ENCODE measurements around the gene LPAR5. TPM values are rescaled to one million over a fixed set of nuclear protein-coding genes. Genes with fewer than 3 reads are reported as not detected.

Gene LPAR5
- total RNA-seq, 2 donors from 2014 or later, result 27.0 to 32.7 TPM

DNA sequence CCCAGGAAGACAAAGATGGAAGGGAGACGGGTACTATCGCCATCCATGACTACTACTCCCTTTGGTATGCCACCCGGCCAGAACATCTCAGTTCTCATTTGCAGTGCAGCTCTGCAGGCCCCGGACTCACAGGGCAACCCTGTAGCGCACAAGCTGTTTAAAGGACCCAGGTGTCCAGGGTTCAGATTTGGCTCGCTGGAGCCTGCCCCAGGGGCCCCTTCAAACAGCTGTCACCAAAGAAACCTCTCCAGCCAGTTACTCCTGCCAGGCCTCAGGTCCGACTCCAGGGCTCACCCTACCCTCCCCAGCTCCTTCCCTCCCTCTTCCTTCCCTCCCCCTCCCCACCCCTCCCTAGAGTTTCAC lies 23.1 kb downstream of the LPAR5 start:
- H3K4me3 ChIP-seq, result no peak overlapping the region

DNA sequence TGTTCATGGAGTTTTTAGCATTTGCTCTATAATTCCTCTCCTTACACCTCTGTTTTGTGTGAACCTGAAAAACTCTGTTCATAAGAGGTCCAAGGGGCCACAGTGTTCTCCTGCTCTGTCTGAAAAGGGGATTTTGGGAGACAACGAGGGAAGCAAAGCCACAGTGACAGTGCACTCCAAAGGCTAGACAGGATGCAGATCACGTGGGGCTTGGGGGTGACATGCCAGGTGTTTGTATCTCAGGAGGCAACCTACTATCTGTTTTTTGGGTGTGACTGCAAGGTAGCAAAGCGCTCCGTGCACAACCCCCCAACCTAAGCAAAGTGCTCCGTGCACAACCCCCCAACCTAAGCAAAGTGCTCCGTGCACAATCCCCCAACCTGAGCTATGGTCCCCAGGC lies 23.5 kb downstream of the LPAR5 start:
- TF ChIP-seq, protein P1, sequence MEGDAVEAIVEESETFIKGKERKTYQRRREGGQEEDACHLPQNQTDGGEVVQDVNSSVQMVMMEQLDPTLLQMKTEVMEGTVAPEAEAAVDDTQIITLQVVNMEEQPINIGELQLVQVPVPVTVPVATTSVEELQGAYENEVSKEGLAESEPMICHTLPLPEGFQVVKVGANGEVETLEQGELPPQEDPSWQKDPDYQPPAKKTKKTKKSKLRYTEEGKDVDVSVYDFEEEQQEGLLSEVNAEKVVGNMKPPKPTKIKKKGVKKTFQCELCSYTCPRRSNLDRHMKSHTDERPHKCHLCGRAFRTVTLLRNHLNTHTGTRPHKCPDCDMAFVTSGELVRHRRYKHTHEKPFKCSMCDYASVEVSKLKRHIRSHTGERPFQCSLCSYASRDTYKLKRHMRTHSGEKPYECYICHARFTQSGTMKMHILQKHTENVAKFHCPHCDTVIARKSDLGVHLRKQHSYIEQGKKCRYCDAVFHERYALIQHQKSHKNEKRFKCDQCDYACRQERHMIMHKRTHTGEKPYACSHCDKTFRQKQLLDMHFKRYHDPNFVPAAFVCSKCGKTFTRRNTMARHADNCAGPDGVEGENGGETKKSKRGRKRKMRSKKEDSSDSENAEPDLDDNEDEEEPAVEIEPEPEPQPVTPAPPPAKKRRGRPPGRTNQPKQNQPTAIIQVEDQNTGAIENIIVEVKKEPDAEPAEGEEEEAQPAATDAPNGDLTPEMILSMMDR (IDR thresholded peaks at IDR 0.05), result no peak
- H3K27me3 ChIP-seq, result no peaks in the 10 kb centered on the region
- no peaks in the 10 kb centered on the region for H3K36me3 ChIP-seq
- H3K4me3 ChIP-seq, result no peak overlapping the region
- peak overlapping the region; percentile 72 for H3K27ac ChIP-seq
- intact Hi-C loops (cut with DNase I), result no loop called here
- H3K9me3 ChIP-seq, result no peaks in the 10 kb centered on the region
- DNase-seq, result peak; percentile 36
- H3K9ac ChIP-seq (ENCODE audit: low read depth in 2 of 2, low read length in 2 of 2), result peak overlapping the region; percentile 29 to 84
- H3K4me1 ChIP-seq, result peaks cover 6% of the 10 kb centered on the region

More for the DNA sequence above, 23.1 kb downstream of the LPAR5 start:
- Histone ChIP-seq H3K27me3 (no peaks in the 10 kb centered on the region), H3K4me1 (peaks cover 6% of the 10 kb centered on the region), H3K36me3 (no peaks in the 10 kb centered on the region), H3K27ac (peak overlapping the region; percentile 72), H3K9me3 (no peaks in the 10 kb centered on the region), H3K9ac (ENCODE audit: low read depth in 2 of 2, low read length in 2 of 2) (peak overlapping the region; percentile 46 to 84)
- DNase-seq, result no peak
- TF ChIP-seq, protein P1 (IDR thresholded peaks at IDR 0.05), result no peak
- intact Hi-C loops (cut with DNase I), result no loop called here

- no peaks in the 10 kb centered on the region for H3K27me3 ChIP-seq
- H3K4me1 ChIP-seq, result peaks cover 24% of the 10 kb centered on the region
- no peak overlapping the region for H3K9ac ChIP-seq (ENCODE audit: low read depth in 2 of 2, low read length in 2 of 2)
- no peak for DNase-seq
- TF ChIP-seq, protein P1 (IDR thresholded peaks at IDR 0.05), result no peak
- intact Hi-C loops (cut with DNase I), result loop anchor here (5.0 kb wide), 1 partner anchor 36 kb away; no protein-coding TSS in a partner anchor
- H3K27ac ChIP-seq, result peak overlapping the region; percentile 69
- no peaks in the 10 kb centered on the region for H3K36me3 ChIP-seq
- H3K9me3 ChIP-seq, result no peaks in the 10 kb centered on the region
- H3K4me3 ChIP-seq, result no peak overlapping the region
Observed at GRCh38 chr12:6608592-6609281, 27.0 kb downstream of the LPAR5 start.

- TF ChIP-seq, protein P1 (IDR thresholded peaks at IDR 0.05), result no peak
- Histone ChIP-seq H3K9ac (ENCODE audit: low read depth in 2 of 2, low read length in 2 of 2) (peak overlapping the region in 1 of 2 donors; percentile 56), H3K4me1 (peaks cover 21% of the 10 kb centered on the region), H3K27me3 (no peaks in the 10 kb centered on the region), H3K36me3 (no peaks in the 10 kb centered on the region), H3K27ac (peak overlapping the region; percentile 69), H3K9me3 (no peaks in the 10 kb centered on the region), H3K4me3 (no peak overlapping the region)
- intact Hi-C loops (cut with DNase I), result loop anchor here (5.0 kb wide), 1 partner anchor 36 kb away; no protein-coding TSS in a partner anchor
- DNase-seq, result peak; percentile 83
Observed at GRCh38 chr12:6607751-6608591, 27.8 kb downstream of the LPAR5 start.

- intact Hi-C loops (cut with DNase I), result loop anchor here (5.0 kb wide), 1 partner anchor 34 kb away; no protein-coding TSS in a partner anchor
- Histone ChIP-seq H3K27ac (peak overlapping the region; percentile 98), H3K4me3 (peak overlapping the region; percentile 88), H3K27me3 (no peaks in the 10 kb centered on the region), H3K9me3 (no peaks in the 10 kb centered on the region), H3K36me3 (peaks cover 1% of the 10 kb centered on the region), H3K9ac (ENCODE audit: low read depth in 2 of 2, low read length in 2 of 2) (peak overlapping the region; percentile 86 to 87), H3K4me1 (peaks cover 20% of the 10 kb centered on the region)
- DNase-seq, result peak; percentile 69
- TF ChIP-seq, protein P1 (IDR thresholded peaks at IDR 0.05), result no peak
Observed at GRCh38 chr12:6606331-6607131, 29.2 kb downstream of the LPAR5 start.
